Stimulated activated CD8-positive, alpha-beta memory T cell treated with anti-CD3 and anti-CD28 coated beads, Interleukin-15, amount 100 ng/mL, for 4 hours (primary cell): ENCODE results near the gene R3HDM1.
"Not testable (repeated sequence)": the region's sequence is repeated elsewhere in the genome, so short reads cannot be mapped to it uniquely, and the experiment has no call there.

Source experiments
- DNase-seq, 2 donors: peaks; one replicate each; pipeline ENCODE4 v3.0.0-alpha.2; 2020; ENCODE audit warnings: low read depth in 2 of 2

R3HDM1 gene

GRCh38 chr2:135573620-135574019 lies 42.3 kb downstream of the R3HDM1 start:
- DNase-seq: no peak

- DNase-seq: no peak
These were observed 50.0 kb downstream of the R3HDM1 start for GRCh38 chr2:135581282-135581681.

GRCh38 chr2:135582383-135582782 lies 51.1 kb downstream of the R3HDM1 start:
- DNase-seq: no peak

- DNase-seq: no peak
These were observed 54.3 kb downstream of the R3HDM1 start for GRCh38 chr2:135585586-135585985.

GRCh38 chr2:135586148-135586547 lies 54.9 kb downstream of the R3HDM1 start:
- no peak for DNase-seq

GRCh38 chr2:135587958-135588357 lies 56.7 kb downstream of the R3HDM1 start:
- no peak for DNase-seq

GRCh38 chr2:135590619-135591260 lies 59.5 kb downstream of the R3HDM1 start:
- no peak for DNase-seq

- DNase-seq: no peak
These were observed 69.6 kb downstream of the R3HDM1 start for GRCh38 chr2:135600915-135601314.

- no peak for DNase-seq
These were observed 72.3 kb downstream of the R3HDM1 start for GRCh38 chr2:135603543-135603942.

- no peak for DNase-seq
These were observed 76.3 kb downstream of the R3HDM1 start for GRCh38 chr2:135607561-135607960.

- no peak for DNase-seq
These were observed 81.0 kb downstream of the R3HDM1 start for GRCh38 chr2:135612319-135612718.

- no peak for DNase-seq
These were observed 84.1 kb downstream of the R3HDM1 start for GRCh38 chr2:135615404-135615803.

GRCh38 chr2:135617501-135618015 lies 86.3 kb downstream of the R3HDM1 start:
- no peak for DNase-seq

GRCh38 chr2:135620198-135620597 lies 88.9 kb downstream of the R3HDM1 start:
- no peak for DNase-seq

GRCh38 chr2:135629520-135629919 lies 98.2 kb downstream of the R3HDM1 start:
- no peak for DNase-seq

- DNase-seq: not testable (repeated sequence)
These were observed 98.8 kb downstream of the R3HDM1 start for GRCh38 chr2:135630034-135630433.

- DNase-seq: no peak
These were observed 99.2 kb downstream of the R3HDM1 start for GRCh38 chr2:135630488-135630887.

GRCh38 chr2:135633582-135633981 lies 102.3 kb downstream of the R3HDM1 start:
- DNase-seq: no peak

GRCh38 chr2:135635212-135635835 lies 104.0 kb downstream of the R3HDM1 start:
- no peak for DNase-seq

- DNase-seq: no peak
These were observed 105.7 kb downstream of the R3HDM1 start for GRCh38 chr2:135636982-135637381.

- DNase-seq: no peak
These were observed 106.3 kb downstream of the R3HDM1 start for GRCh38 chr2:135637456-135638087.

- DNase-seq: no peak
These were observed 107.5 kb downstream of the R3HDM1 start for GRCh38 chr2:135638825-135639224.
